ENCODE results near the gene PPP2R2D. TPM values are rescaled to one million over a fixed set of nuclear protein-coding genes. Genes with fewer than 3 reads are reported as not detected.

Gene PPP2R2D
- total RNA-seq, 2 experiments from 2014 or later = 31.6 to 32.3 TPM

- ATAC-seq (no peak), DNase-seq (no peak)
- Mint-ChIP-seq H3K36me3 (ENCODE audit: low read depth) (no peaks in the 10 kb centered on the region), H3K27me3 (no peaks in the 10 kb centered on the region), H3K4me1 (ENCODE audit: low read depth) (peaks cover 4% of the 10 kb centered on the region), H3K9me3 (no peaks in the 10 kb centered on the region), H3K4me3 (no peak overlapping the region), H3K27ac (no peak overlapping the region)
- CTCF ChIA-PET = interaction anchor here (4.5 kb wide), 1 partner anchor 135 kb away, joined by 78 read pairs; no protein-coding TSS in a partner anchor
- intact Hi-C loops (cut with micrococcal nuclease) = loop anchor here (5.0 to 10.0 kb wide), 2 partner anchors 57 to 254 kb away; no protein-coding TSS in a partner anchor
- POLR2A ChIA-PET = no interaction called here
- no peak for TF ChIP-seq CTCF (IDR thresholded peaks at IDR 0.05)
Measured at GRCh38 chr10:131888186-131888604, 12.6 kb upstream of the PPP2R2D start.

- TF ChIP-seq CTCF (IDR thresholded peaks at IDR 0.05) = no peak
- no peak overlapping the region for H3K27ac Mint-ChIP-seq
- H3K36me3 Mint-ChIP-seq (ENCODE audit: low read depth) = no peaks in the 10 kb centered on the region
Measured at GRCh38 chr10:131889755-131890154, 11.1 kb upstream of the PPP2R2D start.

GRCh38 chr10:131890276-131891195 is 10.3 kb upstream of the PPP2R2D start:
- intact Hi-C loops (cut with micrococcal nuclease) = no loop called here
- no peak for ATAC-seq
- peaks cover 3% of the 10 kb centered on the region for H3K4me1 Mint-ChIP-seq (ENCODE audit: low read depth)
- ChIA-PET POLR2A (no interaction called here), CTCF (interaction anchor here (1.1 to 1.5 kb wide), 2 partner anchors 132 to 252 kb away, joined by 3 to 4 read pairs; no protein-coding TSS in a partner anchor)
- DNase-seq = no peak
- no peak for TF ChIP-seq CTCF (IDR thresholded peaks at IDR 0.05)
- no peak overlapping the region for H3K4me3 Mint-ChIP-seq
- H3K27ac Mint-ChIP-seq = no peak overlapping the region
- H3K9me3 Mint-ChIP-seq = no peaks in the 10 kb centered on the region
- H3K27me3 Mint-ChIP-seq = no peaks in the 10 kb centered on the region
- H3K36me3 Mint-ChIP-seq (ENCODE audit: low read depth) = no peaks in the 10 kb centered on the region

More at GRCh38 chr10:131889755-131890154, 11.1 kb upstream of the PPP2R2D start:
- Mint-ChIP-seq H3K9me3 (no peaks in the 10 kb centered on the region), H3K27me3 (no peaks in the 10 kb centered on the region), H3K4me3 (no peak overlapping the region), H3K4me1 (ENCODE audit: low read depth) (peaks cover 4% of the 10 kb centered on the region)
- intact Hi-C loops (cut with micrococcal nuclease) = loop anchor here (5.0 to 10.0 kb wide), 2 partner anchors 55 to 253 kb away; no protein-coding TSS in a partner anchor
- ChIA-PET POLR2A (no interaction called here), CTCF (interaction anchor here (1.1 to 1.5 kb wide), 3 partner anchors 131 to 253 kb away, joined by 3 to 4 read pairs (median 3); no protein-coding TSS in a partner anchor)
- DNase-seq (no peak), ATAC-seq (no peak)

- H3K36me3 Mint-ChIP-seq (ENCODE audit: low read depth) = no peaks in the 10 kb centered on the region
- TF ChIP-seq CTCF (IDR thresholded peaks at IDR 0.05) = no peak
- no peak overlapping the region for H3K4me3 Mint-ChIP-seq
- DNase-seq = no peak
- peaks cover 6% of the 10 kb centered on the region for H3K4me1 Mint-ChIP-seq (ENCODE audit: low read depth)
- H3K27me3 Mint-ChIP-seq = no peaks in the 10 kb centered on the region
- ATAC-seq = no peak
- intact Hi-C loops (cut with micrococcal nuclease) = no loop called here
- no peaks in the 10 kb centered on the region for H3K9me3 Mint-ChIP-seq
- no peak overlapping the region for H3K27ac Mint-ChIP-seq
- POLR2A ChIA-PET = no interaction called here
- CTCF ChIA-PET = interaction anchor here (1.5 kb wide), 1 partner anchor 131 kb away, joined by 4 read pairs; no protein-coding TSS in a partner anchor
Measured at GRCh38 chr10:131891196-131891928, 9.4 kb upstream of the PPP2R2D start.

All from activated CD8-positive, alpha-beta T cell treated with anti-CD3 and anti-CD28 coated beads for 36 hours (primary cell).